Measurements from ENCODE around the gene PPP6R2.

The PPP6R2 gene

GRCh38 chr22:50489363-50490243, 146.5 kb downstream of the PPP6R2 start:
- DNase-seq = no peak

- DNase-seq = no peak
Observed at GRCh38 chr22:50490531-50491308, 147.6 kb downstream of the PPP6R2 start.

Data from NCI-H2107 (cell line).